HEK293 (cell line): ENCODE results near the gene SIRT7.

Experiments
- CTCF ChIA-PET: fragments of 350-600 bp; formaldehyde crosslinking; extraction: SDS; loops from one replicate; lab custom pipeline; 2021; ENCODE audit warnings: antibody characterized with exemption; lab: Yijun Ruan, JAX
- POLR2A ChIA-PET: fragments of 300-600 bp; formaldehyde crosslinking; extraction: SDS; loops from one replicate; lab custom pipeline; 2020; ENCODE audit warnings: antibody characterized with exemption, inconsistent platforms; lab: Yijun Ruan, JAX
- H3K27ac ChIP-seq: fragments of 200-500 bp; sonication (Bioruptor generic); 2 replicates; pipeline ENCODE4 v1.5.1; 2014; ENCODE audit warnings: low read depth, low read length, control low read depth, inconsistent platforms; ENCODE audit errors: extremely low read depth
- H3K36me3 ChIP-seq, 2 experiments: fragments of 200-500 bp in 1 of 2; sonication (Bioruptor generic) in 1 of 2; 1 replicate in 1 of 2; 2 replicates in 1 of 2; pipeline ENCODE4 v1.5.1; 2014 to 2017; ENCODE audit warnings: inconsistent platforms in 2 of 2, low read length in 2 of 2; ENCODE audit not compliant: control insufficient read depth in 2 of 2, insufficient read depth in 1 of 2
- H3K4me1 ChIP-seq: fragments of 200-500 bp; sonication (Bioruptor generic); 2 replicates; pipeline ENCODE4 v1.5.1; 2014; ENCODE audit warnings: mild to moderate bottlenecking, low read length, inconsistent platforms; ENCODE audit not compliant: control insufficient read depth, insufficient read depth
- H3K4me3 ChIP-seq: 2 replicates; pipeline ENCODE4 v1.5.1; 2011; ENCODE audit warnings: low read depth, mild to moderate bottlenecking, control low read depth, low read length, moderate library complexity
- H3K9me3 ChIP-seq: fragments of 200-500 bp; sonication (Bioruptor generic); 2 replicates; pipeline ENCODE4 v1.5.1; 2014; ENCODE audit warnings: low read depth, low read length, inconsistent platforms; ENCODE audit not compliant: control insufficient read depth, insufficient read depth
- HIC1 ChIP-seq: fragments of 450-650 bp; formaldehyde crosslinking; IDR thresholded peaks from 2 replicates; pipeline ENCODE4 v1.5.1; 2016; ENCODE audit warnings: missing biosample characterization, missing genetic modification characterization
- HOXD13 ChIP-seq: sonication (generic); formaldehyde crosslinking; IDR thresholded peaks from 2 replicates; pipeline ENCODE4 v1.8.0; 2022; ENCODE audit warnings: missing genetic modification reagents, borderline replicate concordance
- TCF7L2 ChIP-seq: IDR thresholded peaks from 2 replicates; pipeline ENCODE4 v1.6.1; 2011; ENCODE audit warnings: low read depth, mild to moderate bottlenecking, inconsistent platforms, low read length, moderate library complexity, borderline replicate concordance
- ZBTB17 ChIP-seq: fragments of 450-650 bp; formaldehyde crosslinking; IDR thresholded peaks from 2 replicates; pipeline ENCODE4 v1.5.1; 2016; ENCODE audit warnings: missing biosample characterization, missing genetic modification characterization
- ZBTB44 ChIP-seq: fragments of 450-650 bp; IDR thresholded peaks from 2 replicates; pipeline ENCODE4 v1.5.1; 2018; ENCODE audit warnings: missing biosample characterization, mild to moderate bottlenecking, missing genetic modification characterization
- ZIC2 ChIP-seq: fragments of 450-650 bp; formaldehyde crosslinking; IDR thresholded peaks from 2 replicates; pipeline ENCODE4 v1.5.1; 2016; ENCODE audit warnings: missing biosample characterization, missing genetic modification characterization
- ZNF146 ChIP-seq: fragments of 450-650 bp; formaldehyde crosslinking; IDR thresholded peaks from 2 replicates; pipeline ENCODE4 v1.5.1; 2016; ENCODE audit warnings: missing biosample characterization, missing genetic modification characterization
- ZNF280C ChIP-seq: fragments of 450-650 bp; formaldehyde crosslinking; IDR thresholded peaks from 2 replicates; pipeline ENCODE4 v1.5.1; 2016; ENCODE audit warnings: missing biosample characterization, missing genetic modification characterization

Gene SIRT7

GRCh38 chr17:81956607-81957589 is 38.9 kb upstream of the SIRT7 start:
- TF ChIP-seq ZBTB17 (tag by site-specific recombination) (no peak), ZBTB44 (tag by site-specific recombination) (0 out of 2 replicates have a peak, but pooled peaks have one; percentile 43)
- Histone ChIP-seq H3K27ac (no peak overlapping the region), H3K4me3 (no peak overlapping the region), H3K9me3 (no peaks in the 10 kb centered on the region), H3K4me1 (peaks cover 4% of the 10 kb centered on the region; the same call in 1 of the 2 replicates), H3K36me3 (no peaks in the 10 kb centered on the region)
- POLR2A ChIA-PET = no interaction called here
- CTCF ChIA-PET = interaction anchor here (0.7 kb wide), 1 partner anchor 68 kb away, joined by 4 read pairs; no protein-coding TSS in a partner anchor

GRCh38 chr17:81955756-81956544 is 38.0 kb upstream of the SIRT7 start:
- POLR2A ChIA-PET = no interaction called here
- CTCF ChIA-PET = interaction anchor here (0.6 kb wide), 1 partner anchor 82 kb away, joined by 6 read pairs; the partner anchor contains the start of gene DCXR

GRCh38 chr17:81955058-81955681 is 37.2 kb upstream of the SIRT7 start:
- peaks cover 3% of the 10 kb centered on the region; the same call in 1 of the 2 replicates for H3K4me1 ChIP-seq
- POLR2A ChIA-PET = interaction anchor here (2.1 kb wide), 1 partner anchor 82 kb away, joined by 10 read pairs; the partner anchor contains the start of gene DCXR
- H3K27ac ChIP-seq = no peak overlapping the region
- TF ChIP-seq HOXD13 (CRISPR knock-in tag) (no peak), ZNF280C (tag by site-specific recombination) (no peak), TCF7L2 (no peak), HIC1 (no peak)
- H3K36me3 ChIP-seq = no peaks in the 10 kb centered on the region
- no peaks in the 10 kb centered on the region for H3K9me3 ChIP-seq
- H3K4me3 ChIP-seq = no peak overlapping the region
- CTCF ChIA-PET = interaction anchor here (0.6 to 2.6 kb wide), 6 partner anchors 38 to 151 kb away, joined by 3 to 12 read pairs (median 4); partner anchors contain the start of genes DCXR and SIRT7

More at GRCh38 chr17:81955756-81956544, 38.0 kb upstream of the SIRT7 start:
- H3K36me3 ChIP-seq = no peaks in the 10 kb centered on the region
- no peak overlapping the region for H3K27ac ChIP-seq
- H3K4me1 ChIP-seq = peaks cover 4% of the 10 kb centered on the region; the same call in 1 of the 2 replicates
- H3K9me3 ChIP-seq = no peaks in the 10 kb centered on the region
- no peak overlapping the region for H3K4me3 ChIP-seq
- TF ChIP-seq ZNF146 (no peak), ZIC2 (tag by site-specific recombination) (0 out of 2 replicates have a peak, but pooled peaks have one; percentile 13)
- TF ChIP-seq, all 188 proteins: peak for 1
